WTC11 (cell line): ENCODE results near the gene CD82.

ENCODE experiments used
- CREM ChIP-seq: sonication (generic); formaldehyde crosslinking; IDR thresholded peaks from 2 replicates; pipeline ENCODE4 v1.8.1; 2022; ENCODE audit warnings: mild to moderate bottlenecking, missing genetic modification reagents, moderate library complexity
- SP1 ChIP-seq: sonication (generic); formaldehyde crosslinking; conservative IDR thresholded peaks from 2 replicates; pipeline ENCODE4 v1.8.1; 2022; ENCODE audit warnings: missing genetic modification reagents
- ZBTB21 ChIP-seq: sonication (generic); formaldehyde crosslinking; IDR thresholded peaks from 2 replicates; pipeline ENCODE4 v1.8.1; 2023; ENCODE audit warnings: mild to moderate bottlenecking, missing genetic modification reagents, borderline replicate concordance
- ZNF416 ChIP-seq: fragments of 250-450 bp; sonication (Bioruptor Pico); IDR thresholded peaks from 2 replicates; pipeline ENCODE4 v1.9.0; 2021; ENCODE audit warnings: mild to moderate bottlenecking, inconsistent platforms
- TF ChIP-seq, protein P1 (sequence below): fragments of 200-600 bp; IDR thresholded peaks from 2 replicates; pipeline ENCODE4 v1.8.0; 2022; ENCODE audit warnings: antibody characterized with exemption

DNA sequence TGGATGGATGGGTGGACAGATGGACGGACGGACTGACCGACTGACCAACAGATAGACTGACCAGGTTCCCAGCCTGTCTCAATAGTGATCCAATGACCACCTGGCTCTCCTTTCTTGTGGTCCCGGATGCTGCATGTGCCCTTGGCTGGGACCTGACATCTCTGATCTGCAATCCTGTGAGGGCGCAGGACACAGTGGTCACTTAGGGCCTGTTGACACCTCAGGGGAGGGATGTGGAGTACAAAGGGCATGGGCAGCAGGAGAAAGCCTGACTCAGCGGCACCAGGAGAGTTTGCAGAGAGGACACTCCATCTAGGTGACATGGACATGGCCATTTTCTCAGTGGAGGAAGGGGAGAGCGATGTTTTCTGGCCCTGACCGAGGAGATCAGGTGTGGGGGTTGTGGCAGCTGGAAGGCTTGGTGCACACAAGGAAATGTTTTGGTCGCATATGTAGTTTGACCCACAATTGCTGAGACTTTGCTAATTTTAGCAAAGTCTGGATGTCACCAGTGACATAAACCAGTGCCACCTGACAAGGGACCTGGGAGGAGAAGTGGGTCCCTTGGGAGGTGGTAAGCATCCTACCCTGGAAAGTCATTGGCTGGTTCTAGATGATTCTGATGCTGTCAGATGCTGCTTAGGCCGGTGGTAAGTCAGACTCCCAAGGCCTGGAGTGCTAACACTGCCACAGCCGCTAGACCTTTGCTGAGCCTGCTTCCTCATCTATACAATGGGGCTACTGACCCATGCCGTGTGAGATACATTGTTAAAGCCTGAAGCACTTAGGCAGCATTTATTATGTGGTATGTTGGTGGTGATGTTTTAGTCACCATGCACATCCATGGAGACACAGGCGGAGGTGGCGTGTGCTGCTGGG, 50.7 kb downstream of the CD82 start:
- no peak for TF ChIP-seq ZNF416 (CRISPR knock-in tag)
- TF ChIP-seq, protein P1, sequence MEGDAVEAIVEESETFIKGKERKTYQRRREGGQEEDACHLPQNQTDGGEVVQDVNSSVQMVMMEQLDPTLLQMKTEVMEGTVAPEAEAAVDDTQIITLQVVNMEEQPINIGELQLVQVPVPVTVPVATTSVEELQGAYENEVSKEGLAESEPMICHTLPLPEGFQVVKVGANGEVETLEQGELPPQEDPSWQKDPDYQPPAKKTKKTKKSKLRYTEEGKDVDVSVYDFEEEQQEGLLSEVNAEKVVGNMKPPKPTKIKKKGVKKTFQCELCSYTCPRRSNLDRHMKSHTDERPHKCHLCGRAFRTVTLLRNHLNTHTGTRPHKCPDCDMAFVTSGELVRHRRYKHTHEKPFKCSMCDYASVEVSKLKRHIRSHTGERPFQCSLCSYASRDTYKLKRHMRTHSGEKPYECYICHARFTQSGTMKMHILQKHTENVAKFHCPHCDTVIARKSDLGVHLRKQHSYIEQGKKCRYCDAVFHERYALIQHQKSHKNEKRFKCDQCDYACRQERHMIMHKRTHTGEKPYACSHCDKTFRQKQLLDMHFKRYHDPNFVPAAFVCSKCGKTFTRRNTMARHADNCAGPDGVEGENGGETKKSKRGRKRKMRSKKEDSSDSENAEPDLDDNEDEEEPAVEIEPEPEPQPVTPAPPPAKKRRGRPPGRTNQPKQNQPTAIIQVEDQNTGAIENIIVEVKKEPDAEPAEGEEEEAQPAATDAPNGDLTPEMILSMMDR, result no peak
- TF ChIP-seq ZBTB21, result no peak
- TF ChIP-seq CREM (CRISPR knock-in tag), result no peak
- TF ChIP-seq SP1, result no peak
